Inflammatory macrophage treated with lipopolysaccharide for 1 hour (primary cell): ENCODE data around the gene WFS1.
A peak's percentile ranks its signal among the peaks of the same experiment; 100 is the strongest.

Experiments used
- DNase-seq, 2 donors: peaks; one replicate each; pipeline ENCODE4 v3.0.0-alpha.2; 2020 to 2022

WFS1 gene

DNA sequence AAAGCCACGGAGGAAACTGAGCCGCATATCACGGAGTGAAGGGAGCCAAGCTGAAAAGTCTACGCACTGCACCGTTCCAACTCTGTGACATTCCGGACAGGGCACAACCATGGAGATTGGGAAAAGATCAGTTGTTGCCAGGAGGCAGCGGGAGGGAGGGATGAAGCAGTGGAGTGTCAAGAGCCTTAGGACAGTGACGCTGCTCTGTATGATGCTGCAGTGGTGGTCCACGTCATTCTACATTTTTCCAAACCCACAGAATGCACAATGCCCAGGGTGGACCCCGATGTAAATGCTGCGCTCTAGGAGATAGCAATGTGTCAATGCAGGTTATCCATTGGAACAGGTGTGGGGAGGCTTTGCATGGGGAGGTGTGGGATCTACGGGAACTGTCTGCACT is 7.5 kb upstream of the WFS1 start:
- DNase-seq = no peak

DNA sequence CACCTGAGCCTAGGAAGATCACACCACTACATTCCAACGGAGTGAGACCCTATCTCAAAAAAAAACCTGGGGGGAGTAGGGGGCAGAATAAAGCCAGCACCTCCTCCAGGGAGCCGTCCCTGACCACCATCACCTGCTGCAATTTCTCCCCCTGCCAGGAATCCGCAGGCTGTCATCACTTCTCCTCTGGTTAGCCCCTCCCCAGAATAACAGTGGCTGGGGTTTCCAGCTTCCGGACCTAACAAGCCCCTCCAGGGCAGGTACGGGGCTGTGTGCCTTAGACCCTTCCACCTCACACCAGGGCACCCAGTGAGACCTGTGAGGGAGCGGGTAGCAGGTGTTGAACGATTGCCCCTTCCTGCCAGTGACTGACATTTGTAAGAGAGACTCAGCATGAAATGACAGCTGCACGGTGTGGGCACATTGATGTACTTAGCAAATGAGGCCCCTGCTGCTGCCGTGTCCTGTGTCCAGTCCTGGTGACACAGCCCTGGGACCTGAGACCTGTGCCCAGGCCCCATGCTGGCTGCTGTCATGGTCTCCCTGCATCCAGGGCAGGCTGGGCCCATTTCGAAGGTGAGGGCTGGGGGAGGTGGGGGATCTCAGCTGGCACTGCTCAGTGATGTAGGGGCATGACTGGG is 6.7 kb upstream of the WFS1 start:
- DNase-seq = no peak

DNA sequence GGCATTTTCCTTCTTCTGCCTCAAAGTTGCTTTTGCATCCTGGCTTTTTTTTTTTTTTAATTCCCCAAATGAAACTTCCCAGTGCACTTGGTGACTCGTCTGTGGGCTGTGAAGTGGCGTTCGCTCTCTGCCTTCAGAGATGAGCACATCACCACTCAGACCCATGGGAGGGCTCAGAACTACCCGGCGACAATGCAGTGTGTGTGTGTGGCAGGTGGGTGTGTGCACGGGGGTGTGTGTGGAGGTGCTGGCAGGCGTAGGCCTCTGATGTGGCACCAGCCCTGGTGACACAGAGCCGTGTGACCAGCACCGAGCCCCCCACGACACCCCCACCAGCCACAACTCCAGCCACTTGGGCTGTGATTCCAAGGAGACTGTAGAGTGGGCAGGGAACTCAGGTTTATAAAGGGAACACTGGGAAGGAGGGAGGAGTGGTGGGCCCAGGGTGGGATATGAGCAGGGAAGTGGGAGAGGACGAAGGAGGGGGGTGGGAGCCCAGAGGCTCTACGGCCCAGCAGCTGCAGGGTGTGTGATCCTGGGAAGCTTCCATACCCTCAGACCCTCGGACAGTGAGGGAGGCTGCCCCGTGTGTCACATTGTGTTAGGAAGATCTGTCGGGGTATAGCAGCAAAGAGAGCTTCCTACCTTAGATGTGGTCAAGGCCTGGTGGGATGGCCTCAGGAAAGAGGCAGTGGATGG is 6.0 kb upstream of the WFS1 start:
- peak; percentile 24 to 50 for DNase-seq

DNA sequence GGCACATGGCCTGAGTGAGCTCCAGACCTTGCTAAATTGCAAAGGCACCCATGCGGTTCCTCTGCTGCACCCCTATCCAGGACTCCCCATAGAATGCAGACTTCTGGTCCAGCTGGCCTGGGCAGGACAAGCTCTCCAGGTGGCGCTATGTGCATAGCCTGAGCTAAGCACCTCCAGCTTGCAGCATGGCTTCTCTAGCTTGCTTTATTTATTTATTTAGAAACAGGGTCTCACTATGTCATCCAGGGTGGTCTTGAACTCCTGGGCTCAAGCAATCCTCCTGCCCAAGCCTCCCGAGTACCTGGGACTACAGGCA is 5.5 kb upstream of the WFS1 start:
- DNase-seq = peak in 1 of 2 donors; percentile 8

DNA sequence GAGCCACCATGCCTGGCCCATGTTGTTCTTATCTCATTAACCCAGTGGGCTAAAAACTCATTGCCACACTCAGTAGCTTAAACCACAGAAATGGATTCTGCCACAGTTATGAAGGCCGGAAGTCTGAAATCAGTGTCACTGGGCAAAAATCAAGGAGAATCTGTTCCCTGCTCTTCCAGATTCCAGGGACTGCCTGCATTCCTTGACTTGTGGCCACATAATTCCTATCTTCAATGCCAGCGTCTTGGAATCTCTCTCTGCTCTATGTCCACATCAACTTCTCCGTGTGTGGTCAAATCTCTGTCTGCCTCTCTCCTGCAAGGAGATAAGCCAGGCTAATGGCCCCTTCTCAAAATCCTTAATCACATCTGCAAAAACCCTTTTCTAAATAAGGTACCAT is 4.1 kb upstream of the WFS1 start:
- DNase-seq = no peak

DNA sequence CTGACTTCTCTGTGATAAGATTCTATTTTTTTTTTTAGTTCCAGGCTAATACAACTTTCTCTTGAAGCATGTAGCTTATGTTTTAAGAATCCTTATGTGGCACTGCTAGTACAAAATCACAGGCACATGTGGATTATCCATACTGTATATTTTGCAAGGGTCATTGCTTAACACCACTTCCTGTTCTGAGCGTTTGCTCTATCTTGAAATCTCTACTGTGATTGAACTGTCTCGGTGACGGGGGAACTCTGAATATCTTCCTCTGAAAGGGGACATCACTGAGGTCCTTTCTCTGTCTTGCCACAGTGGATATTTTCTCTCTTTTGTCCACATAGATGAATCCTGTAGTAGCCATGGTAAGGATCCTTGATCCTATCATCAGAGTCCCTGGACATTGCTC is 2.1 kb upstream of the WFS1 start:
- DNase-seq = peak; percentile 76 to 89

DNA sequence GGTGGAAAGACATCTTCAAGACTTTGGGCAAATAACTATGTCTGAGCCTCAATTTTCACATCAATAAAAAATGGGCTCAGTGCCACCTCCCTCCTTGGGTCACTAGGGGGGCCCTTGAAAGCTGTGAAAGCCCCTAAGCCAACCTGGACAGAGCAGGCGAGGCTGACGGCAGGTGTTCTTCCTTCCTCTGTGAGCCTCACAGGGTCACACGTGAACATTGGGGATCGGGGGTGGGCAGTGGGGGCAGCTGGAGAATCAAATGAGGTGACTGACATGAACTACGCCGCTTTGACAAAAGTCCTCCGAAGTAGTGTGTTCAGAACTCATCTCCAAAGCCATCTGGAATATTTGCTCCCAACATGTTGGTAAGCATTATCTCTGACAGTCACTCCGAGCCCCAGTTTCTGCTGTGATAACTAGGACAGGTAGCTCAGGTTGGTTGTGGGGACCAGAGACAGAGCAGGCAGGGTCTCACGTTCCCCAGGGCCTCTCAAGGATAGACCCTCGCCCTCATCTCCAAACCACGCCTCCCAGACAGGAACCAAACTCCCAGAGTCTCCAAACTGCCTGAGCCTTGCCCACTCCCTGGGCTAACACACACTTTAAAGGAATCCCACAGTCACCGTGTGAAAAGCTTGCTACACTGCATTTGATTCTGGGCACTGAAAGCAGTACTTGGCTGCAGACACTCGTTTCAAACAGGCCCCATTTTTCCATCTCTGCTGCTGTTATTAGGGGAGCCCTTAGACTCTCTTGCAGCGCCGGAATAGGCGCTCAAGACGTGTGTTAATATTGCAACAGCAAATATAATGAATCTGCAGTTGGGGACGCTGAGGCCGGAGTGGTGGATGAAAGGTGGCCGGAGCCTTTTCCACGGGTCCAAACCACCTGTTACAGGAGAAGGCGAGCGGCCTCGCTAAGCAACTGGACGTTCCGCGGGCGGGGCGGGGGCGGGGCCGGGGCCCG is 717 bp upstream of the WFS1 start:
- no peak for DNase-seq

DNA sequence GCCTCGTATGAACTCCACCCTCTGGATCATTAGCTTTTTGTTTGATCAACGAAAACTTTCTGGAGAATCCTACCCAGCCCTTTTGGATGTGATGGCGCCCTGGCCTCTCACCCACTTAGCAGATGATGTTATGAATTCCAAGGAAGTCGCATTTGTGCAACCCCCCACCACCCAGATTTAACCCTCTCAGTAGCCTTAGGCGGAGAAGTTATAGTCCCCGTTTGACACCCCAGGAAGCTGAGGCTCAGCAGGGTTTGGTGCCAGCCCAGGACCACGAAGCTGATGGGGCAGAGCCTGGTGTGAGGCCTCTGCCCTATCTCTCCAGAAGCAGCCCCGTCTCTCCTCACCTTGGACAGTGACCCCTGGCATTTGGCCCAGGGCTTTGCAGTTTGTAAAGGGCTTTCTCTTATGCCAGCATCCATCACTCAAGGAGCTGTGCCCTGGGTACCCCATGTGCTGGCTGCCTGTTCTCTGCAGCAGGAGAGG is 1.0 kb downstream of the WFS1 start:
- no peak for DNase-seq

DNA sequence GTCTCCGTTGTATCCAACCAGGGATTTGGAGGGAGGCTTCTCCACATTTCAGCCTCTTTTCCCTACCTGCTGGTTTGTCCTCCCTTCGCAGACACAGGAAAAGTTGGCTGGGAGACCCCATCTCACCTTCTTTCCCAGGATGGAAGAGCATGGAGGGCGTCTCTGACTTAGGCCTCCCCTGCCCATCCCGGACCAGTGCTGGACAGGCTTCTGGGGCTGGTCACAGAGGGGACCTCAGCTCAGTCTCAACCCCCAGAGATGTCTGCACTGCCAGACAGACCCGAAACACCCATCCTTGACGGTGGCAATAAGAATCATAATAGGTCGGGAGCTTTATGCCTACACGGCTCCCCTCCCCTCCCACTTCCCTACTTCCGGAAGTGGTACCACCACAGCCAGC is 1.6 kb downstream of the WFS1 start:
- no peak for DNase-seq

DNA sequence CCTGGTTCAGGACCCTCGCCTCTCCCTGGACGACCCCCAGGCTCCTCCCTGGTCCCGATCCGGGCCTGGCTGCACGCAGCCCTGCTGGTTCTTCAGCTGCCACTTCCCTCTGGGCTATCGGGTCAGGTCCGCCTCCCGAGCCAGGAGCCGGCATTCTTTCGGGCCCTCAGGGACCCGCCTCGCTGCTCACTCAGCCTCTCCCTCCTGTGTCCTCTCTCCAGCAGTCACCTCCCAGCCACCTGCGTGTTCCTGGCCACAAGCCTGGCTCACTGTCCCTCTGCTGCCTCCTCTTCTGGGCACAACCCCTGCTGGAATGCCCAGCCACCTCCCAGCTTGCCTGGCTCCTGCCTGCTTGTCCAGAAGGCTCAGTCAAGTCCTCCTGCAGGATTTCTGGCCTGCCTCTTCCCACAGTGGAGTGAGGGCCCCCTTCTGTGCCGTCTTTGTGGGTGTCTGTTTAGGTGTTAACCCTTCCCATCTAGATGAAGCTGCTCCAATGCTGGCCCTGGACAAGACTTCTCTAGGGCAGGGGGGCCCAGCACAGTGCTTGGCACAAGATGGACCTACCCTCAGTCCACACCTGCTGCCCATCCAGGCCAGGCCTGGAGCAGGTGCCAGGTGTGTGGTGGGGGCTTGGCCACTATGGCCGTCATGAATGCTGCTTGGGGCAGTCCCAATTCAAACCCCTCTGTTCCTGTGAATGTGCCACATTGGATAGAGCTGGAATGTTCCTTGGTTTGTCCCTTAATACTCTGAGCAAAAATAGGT is 2.2 kb downstream of the WFS1 start:
- DNase-seq = no peak

DNA sequence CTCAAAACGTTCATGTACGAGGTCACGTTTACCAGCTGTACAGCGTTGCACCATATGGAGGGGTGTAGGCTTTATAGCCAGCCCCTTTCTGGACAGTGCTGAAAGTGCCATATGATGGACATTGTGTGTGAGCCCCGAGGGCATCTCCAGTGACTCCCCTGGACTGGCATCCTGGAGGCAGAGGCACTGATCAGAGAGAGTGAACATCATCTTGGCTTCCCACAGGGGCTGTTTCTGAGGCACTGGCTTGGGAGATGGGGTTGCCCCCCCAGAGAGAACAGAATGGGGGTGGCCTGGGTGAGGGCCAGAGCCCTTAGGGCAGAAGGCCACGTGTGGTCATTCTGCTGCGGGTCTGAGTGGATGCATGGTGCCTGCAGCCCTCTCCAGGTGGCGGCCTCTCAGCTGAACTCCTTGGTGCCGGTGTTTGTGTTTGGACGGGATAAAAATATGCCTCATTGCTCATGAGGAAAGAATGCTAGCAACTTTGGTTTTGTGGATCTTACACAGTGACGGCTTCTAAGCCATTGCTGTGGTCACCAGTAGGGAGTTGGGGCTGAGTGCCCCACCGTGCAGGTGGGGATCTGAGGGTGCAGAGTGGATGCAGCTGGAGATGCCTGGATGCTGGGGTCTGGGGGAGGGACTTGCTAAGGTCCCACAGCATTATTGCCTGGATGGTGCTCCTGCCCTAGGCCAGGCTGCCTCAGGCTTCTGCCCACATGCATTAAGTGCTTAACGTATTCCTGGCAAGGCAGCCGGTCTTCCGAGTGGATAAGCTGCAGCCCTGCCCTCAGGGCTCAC is 3.4 kb downstream of the WFS1 start:
- DNase-seq = no peak

DNA sequence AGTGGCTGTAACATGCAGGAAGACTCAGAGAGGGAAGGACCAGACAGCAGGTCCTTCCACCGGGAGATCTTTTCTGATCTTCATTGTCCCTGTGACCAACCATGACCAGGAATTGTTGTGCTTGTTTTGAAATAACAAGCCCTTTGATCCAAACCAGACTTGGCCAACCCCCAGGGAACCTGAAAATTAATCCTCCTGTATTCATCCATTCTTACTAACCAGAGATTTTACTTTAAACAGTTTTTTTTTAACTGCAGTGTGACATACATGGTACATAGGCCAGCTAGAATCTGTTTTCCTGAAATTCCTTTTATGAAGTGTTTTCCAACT is 4.0 kb downstream of the WFS1 start:
- no peak for DNase-seq

DNA sequence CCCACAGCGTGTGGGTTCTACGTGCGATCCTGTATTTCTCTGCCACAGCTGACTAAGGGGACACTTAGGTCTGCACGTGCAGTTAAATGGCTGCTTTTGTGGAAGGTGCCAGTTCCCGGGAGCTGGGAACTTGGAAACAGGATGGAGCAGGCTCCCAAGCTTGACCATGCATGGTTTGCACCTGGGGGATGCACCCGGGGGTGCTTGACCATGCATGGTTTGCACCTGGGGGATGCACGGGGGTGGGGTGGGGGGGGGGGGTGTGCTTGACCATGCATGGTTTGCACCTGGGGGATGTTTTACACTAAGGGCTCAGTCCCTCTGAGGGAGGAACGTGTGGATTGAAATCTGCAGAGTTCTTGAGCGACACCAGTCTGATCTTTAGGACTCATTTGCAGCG is 5.7 kb downstream of the WFS1 start:
- DNase-seq = no peak

DNA sequence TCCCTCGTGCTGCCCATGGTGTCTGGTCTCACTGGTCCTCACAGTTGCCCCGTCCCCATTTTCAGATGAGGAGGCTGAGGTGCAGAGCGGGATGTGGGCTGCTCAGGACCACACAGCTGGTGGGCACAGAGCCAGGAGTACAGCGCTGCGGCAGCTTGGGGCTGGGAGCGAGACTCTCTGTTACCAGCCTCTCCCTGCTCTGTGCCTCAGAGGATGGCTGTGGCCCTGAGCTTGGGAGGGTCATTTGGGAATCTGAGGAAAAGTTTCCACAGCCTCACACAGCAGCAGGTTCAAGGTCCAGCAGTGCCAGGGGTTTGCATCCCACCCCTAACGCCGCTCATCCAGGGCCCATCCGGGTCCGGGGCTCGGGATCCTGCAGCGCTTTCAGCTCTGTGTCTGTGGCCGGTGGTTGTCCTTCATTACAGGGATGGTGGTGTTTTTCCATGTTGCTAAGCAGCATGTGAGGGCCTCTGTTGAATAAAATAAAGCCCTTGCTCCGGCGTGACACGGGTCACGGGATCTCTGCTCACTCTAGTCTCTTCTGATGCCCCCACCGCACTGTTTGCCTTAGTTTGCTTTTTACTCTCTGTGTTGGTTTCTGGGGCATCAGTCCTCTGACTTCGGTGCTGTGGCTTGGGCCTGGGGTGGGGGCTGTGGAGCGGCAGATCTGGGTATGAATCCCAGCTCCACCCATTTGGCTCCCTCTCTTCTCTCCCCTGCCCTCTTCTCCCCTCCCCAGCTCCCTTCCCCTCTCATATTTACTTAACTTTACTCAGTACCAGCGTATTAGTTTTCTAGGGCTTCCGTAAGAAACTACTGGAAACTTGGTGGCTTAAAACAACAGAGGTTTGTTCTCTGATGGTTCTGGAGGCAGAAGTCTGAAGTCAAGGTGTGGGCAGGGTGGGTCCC is 6.5 kb downstream of the WFS1 start:
- DNase-seq = no peak

DNA sequence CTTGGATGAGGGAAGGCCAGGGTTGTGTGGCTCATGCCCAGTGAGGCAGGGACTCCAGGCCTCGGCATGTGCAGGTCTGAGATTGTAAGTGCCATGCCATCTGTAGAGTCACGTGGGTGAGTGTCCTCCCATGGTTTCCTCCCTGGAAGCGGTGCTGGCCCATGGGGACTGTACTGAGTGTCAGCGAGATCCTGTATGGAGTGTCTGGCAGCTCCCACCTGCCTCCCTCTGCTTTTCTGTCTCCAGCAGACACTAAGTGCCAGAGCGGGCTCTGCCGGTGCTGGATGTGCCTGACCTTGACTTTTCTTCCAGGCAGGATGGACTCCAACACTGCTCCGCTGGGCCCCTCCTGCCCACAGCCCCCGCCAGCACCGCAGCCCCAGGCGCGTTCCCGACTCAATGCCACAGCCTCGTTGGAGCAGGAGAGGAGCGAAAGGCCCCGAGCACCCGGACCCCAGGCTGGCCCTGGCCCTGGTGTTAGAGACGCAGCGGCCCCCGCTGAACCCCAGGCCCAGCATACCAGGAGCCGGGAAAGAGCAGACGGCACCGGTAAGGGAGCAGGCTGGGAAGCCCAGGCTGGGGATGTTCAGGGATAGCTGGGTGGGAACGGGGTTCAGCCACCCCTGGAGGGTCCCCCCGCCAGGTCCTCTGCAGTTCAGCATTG is 7.6 kb downstream of the WFS1 start:
- DNase-seq = no peak

DNA sequence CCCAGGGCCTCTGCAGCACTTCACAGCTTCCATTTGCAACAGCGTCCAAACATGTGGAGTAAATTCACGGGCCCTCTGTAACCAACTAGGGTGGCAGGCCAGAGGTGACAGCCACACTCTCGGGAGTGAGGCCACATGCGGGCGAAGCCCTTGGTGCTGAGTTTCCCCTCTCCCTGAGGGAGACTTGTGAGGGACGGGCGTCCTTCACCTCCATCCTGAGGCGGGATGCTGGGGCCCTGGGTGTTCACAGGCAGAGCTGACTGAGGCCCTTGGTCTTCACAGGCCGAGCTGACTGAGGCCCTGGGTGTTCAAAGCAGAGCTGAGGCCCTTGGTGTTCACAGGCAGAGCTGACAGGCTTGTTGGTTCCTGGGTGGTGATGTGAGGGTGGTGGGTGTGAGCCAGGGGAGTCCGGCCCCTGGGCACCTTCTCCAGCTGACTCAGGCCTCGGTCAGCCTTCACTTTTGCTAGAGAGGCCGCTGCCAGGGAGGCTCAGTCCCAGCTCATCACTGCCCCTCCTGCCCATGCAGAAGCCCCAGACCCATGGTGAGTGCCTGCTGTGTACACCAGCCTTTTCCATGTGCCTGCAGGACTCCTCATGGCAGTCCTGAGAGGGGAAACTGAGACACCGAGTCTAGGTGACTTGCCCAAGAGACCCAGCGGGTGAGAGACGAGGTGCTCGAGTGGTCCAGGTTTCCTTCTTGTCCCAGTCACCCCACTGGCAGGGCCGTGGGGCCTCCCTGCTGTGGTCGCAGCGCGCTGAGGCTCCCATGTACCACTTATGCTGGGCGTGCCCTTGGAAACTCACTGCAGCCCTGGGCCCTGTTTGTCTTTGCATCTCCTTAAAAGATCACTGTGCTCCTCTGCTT is 8.5 kb downstream of the WFS1 start:
- DNase-seq = no peak

DNA sequence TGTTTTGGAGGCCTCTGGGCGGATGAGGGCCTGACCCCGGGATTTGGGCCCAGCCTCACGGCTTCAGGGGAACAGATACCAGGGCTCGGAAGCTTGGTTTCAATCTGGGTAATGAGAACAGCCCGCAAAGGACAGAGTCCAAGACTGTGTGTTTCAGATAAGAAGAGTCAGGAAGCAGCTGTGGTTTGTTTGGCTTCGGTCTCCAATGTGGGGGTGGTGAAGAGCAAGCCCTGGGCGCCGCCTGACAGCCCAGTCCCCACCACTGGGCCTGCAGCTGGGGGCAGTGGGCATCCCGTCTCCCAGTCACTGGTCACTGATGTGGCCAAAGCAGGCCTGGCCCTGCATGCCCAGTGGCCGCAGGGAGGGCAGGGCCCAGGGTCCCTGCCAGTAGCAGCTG is 9.1 kb downstream of the WFS1 start:
- no peak for DNase-seq

DNA sequence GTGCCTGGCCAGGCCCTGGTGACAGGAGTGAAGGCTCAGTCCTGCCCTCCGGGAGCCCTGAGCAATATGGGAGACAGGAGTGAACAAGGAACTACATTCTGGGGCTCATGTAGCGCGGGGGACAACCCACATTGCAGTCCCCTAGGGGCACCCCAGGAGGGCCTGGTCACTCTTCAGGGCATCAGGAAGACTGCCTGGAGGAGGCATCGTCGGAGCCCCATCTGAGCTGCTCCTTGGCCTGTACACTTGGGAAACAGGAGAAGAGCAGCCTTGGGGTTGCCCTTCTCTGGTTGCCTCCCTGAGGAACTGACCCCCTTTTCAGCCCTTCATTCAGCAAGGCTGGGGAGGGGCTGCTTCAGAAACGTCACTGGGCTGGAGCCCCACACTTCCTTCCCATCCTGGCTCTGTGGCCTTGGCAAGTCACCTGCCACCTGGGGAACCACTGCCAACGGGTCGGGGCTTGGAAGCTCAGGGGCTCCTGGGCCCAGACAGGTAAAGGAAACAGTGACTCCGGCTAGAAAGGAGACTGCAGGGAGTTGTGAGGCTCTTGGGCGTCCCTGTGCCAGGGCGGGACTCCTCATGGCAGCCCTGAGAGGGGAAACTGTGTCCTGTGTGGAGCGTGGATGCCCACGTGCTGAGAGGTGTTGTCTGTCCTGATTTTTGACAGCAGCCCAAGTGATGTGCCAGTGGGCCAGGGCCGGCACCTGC is 10.1 kb downstream of the WFS1 start:
- no peak for DNase-seq
